Transverse colon (tissue), 4 donors: ENCODE measurements around the gene UCKL1.

Experiments
- CTCF ChIP-seq, 5 experiments: fragments of 200-600 bp in 3 of 5; fragments of 450-650 bp in 2 of 5; sonication (generic) in 3 of 5; IDR thresholded peaks; 1 replicate in 2 of 5; 2 replicates in 3 of 5; pipeline ENCODE4 v1.5.1; 2016 to 2017; ENCODE audit warnings: antibody characterized with exemption in 5 of 5, inconsistent platforms in 3 of 5, mild to moderate bottlenecking in 2 of 5, moderate library complexity in 1 of 5
- EP300 ChIP-seq: sonication (generic); formaldehyde crosslinking; IDR thresholded peaks from one replicate; pipeline ENCODE4 v1.6.1; 2017; ENCODE audit warnings: antibody characterized with exemption, low read depth
- POLR2A ChIP-seq: fragments of 450-650 bp; IDR thresholded peaks from one replicate; pipeline ENCODE4 v1.6.1; 2016; ENCODE audit warnings: antibody characterized with exemption, mild to moderate bottlenecking, moderate library complexity
- POLR2AphosphoS5 ChIP-seq, 3 donors: sonication (generic); formaldehyde crosslinking; IDR thresholded peaks; one replicate each; pipeline ENCODE4 v1.6.1; 2016; ENCODE audit warnings: antibody characterized with exemption in 3 of 3

DNA sequence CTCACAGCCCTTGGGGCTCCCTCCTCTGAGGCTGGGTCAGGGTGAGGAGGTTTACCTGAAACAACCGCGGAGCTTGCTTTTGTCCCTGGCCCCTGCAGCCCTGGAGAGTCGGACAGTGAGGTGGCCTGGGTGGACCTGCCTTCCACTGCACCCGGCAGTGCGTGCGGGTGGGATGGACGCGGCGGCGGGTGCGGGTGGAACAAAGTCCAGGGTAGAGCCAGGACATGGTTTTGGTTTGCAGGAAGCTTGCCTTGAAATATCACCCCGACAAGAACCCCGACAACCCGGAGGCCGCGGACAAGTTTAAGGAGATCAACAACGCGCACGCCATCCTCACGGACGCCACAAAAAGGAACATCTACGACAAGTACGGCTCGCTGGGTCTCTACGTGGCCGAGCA, 27.1 kb downstream of the UCKL1 start:
- TF ChIP-seq POLR2AphosphoS5 (IDR thresholded peaks at IDR 0.05) (no peak), CTCF (IDR thresholded peaks at IDR 0.05) (no peak), EP300 (no peak), POLR2A (no peak)
